ENCODE results near the gene MEIS1.

GRCh38 chr2:66389651-66390131 lies 45.2 kb upstream of the MEIS1 start:
- TF ChIP-seq CTCF (IDR thresholded peaks at IDR 0.05), result no peak
- TF ChIP-seq POLR2A (IDR thresholded peaks at IDR 0.05), result no peak

Measured in testis (tissue), 2 donors.